Activated CD8-positive, alpha-beta memory T cell treated with anti-CD3 and anti-CD28 coated beads for 36 hours (primary cell): ENCODE data around the gene PNP. TPM values are rescaled to one million over a fixed set of nuclear protein-coding genes. Genes with fewer than 3 reads are reported as not detected.
"Not testable (repeated sequence)": the region's sequence is repeated elsewhere in the genome, so short reads cannot be mapped to it uniquely, and the experiment has no call there.

Source experiments
- CTCF ChIA-PET: fragments of 350-600 bp; sonication (Branson Sonifier 250); formaldehyde crosslinking; loops from one replicate; lab custom pipeline; 2021; ENCODE audit warnings: antibody characterized with exemption; lab: Charles Lee
- POLR2A ChIA-PET: fragments of 350-600 bp; sonication (Branson Sonifier 250); formaldehyde crosslinking; loops from one replicate; lab custom pipeline; 2021; ENCODE audit warnings: antibody characterized with exemption; lab: Charles Lee
- total RNA-seq, 2 experiments: library from RNA; stranded (reverse); gene quantifications; one replicate each; pipeline ENCODE4 v1.2.3, GENCODE V29; 2021

The PNP gene
- total RNA-seq, 2 experiments from 2014 or later = 212 to 219 TPM

DNA sequence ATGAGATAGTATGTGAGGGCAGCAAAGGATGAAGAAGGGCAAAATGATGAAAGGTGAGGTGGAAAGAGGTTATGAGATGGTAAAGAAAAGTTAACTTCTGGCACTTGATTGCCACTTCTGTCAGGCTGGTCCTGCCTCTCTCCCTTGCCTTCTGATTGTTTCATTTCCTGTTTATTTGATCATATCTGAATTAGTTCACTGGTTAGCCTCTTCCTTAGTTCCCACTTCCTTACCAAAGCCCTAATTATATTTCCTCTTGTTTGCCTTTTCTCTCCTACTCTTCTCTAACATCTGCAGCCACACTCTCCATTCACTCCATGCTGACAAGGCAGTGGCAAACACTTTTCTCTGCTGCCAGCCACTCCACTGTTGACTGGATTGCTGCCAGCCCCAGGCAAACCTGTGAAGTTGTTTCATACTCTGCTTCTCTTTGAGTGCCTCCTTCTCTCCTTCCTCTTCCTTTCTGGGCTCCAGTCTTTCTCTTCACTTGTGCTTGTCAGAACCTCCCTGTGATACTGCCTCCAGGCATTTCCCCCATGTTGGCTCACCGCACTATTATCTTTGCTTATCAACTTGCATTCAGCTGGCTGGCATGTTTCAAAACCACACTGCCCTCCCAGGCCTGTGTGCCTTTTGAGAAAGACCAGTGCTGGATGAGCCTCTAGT, 8.1 kb downstream of the PNP start:
- CTCF ChIA-PET = no interaction called here
- POLR2A ChIA-PET = interaction anchor here (0.6 to 0.7 kb wide), 2 partner anchors 18 to 72 kb away, joined by 6 to 9 read pairs; no protein-coding TSS in a partner anchor

DNA sequence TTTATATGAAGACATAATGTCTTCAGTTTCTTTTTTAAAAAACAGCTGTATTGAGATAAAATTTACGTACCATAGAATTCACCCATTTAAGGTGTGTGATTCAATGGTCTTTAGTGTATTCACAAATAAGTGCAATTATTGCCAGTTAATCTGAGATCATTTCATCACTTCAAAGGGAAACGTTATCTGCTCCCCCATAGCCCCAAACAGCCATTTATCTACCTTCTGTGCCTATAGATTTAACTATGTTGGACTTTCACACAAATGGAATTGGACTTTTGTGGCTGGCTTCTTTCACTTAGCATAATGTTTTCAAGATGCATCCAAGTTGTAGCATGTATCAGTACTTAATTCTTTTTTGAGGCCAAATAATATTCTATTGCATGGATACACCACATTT, 9.7 kb downstream of the PNP start:
- POLR2A ChIA-PET = no interaction called here
- CTCF ChIA-PET = no interaction called here

DNA sequence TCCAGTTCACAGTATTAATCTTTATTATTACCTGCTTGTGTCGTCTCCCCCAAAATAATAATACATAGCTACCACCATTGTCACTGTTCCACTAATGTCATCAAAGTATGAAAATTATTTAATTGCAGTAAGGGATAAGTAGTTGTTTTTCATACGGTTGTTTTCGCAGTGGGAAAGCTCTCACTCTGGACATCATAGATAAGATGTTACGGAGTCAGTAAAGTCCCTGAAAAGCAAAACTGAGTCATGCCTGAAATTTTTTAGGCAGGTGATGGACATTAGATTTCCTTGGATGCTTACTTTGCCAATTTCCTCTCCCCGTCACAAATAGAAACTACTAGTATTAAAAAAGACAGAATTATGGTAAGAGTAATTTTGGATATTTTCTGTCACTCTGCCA, 13.2 kb downstream of the PNP start:
- ChIA-PET POLR2A (interaction anchor here (1.0 to 1.7 kb wide), 2 partner anchors 13 to 139 kb away, joined by 3 to 4 read pairs; partner anchors contain the start of genes PARP2 and PNP), CTCF (no interaction called here)

DNA sequence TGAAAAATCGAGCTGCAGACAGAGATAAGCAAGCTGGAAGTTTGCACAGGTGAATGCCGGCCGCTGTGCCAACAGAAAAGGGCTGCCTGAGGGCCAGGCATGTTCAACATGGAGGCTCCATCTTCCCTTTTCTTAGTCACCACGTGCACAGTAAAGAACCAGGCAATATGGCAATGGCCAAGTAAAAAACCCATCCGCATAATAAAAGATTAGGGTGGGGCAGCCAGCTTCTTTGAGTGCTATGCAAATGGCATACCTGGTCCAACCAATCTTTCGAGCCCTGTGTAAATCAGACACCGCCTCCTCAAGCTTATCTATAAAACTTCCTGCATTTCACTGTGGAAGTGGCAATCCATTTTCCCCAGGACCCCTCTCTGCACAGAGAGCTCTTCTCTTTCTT, 16.7 kb downstream of the PNP start:
- ChIA-PET POLR2A (no interaction called here), CTCF (no interaction called here)

DNA sequence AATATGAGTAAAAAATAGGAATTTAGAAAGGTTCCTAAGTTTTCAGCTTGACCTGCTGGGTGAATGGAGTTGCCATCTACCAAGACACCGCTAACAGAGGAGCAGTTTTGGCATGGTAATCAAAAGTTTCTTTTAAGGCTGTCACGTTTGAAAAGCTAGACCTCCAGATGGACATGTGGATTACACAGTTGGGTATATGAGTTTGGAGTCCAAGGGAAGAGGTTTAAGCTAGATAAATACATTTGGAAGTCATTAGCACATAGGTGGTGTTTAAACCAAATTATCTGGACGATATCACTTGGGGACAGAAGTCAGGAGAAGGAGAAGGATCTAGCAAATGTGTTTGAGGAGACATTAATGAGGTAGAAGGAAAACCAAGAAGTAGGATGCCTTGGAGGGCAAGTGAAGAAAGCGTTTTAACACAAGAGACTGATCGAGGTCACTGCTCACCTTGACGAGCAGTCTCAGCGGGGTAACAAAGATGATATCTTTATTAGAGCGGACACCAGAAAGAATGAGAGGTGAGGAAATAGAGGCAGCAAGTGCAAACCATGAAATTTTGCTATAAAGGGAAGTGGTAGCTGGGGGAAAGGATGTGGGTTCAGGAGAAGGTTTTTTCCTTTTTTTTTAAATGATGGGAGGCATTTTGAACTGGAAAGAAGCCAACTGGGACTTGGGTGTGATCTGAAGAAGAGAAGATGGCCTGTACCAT, 17.6 kb downstream of the PNP start:
- CTCF ChIA-PET = interaction anchor here (1.4 kb wide), 1 partner anchor 10 kb away, joined by 4 read pairs; no protein-coding TSS in a partner anchor
- POLR2A ChIA-PET = no interaction called here

DNA sequence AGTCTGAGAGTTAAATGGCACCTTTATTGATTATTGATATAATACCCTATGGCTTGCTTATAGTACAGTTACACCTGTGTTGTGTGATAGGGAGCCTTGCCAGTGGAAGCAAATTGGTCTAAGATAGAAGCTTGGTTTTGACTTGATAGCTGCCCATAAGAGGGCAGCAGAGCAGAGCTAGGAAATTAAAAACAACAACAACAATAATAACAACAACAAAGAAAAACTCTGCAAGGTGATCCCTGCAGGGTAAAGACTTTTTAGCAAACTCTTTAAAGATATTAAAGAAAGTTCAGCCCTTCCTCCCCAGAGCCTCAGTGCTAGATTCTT, 18.2 kb downstream of the PNP start:
- ChIA-PET POLR2A (no interaction called here), CTCF (interaction anchor here (0.7 to 1.4 kb wide), 2 partner anchors 10 to 110 kb away, joined by 4 to 5 read pairs; no protein-coding TSS in a partner anchor)

DNA sequence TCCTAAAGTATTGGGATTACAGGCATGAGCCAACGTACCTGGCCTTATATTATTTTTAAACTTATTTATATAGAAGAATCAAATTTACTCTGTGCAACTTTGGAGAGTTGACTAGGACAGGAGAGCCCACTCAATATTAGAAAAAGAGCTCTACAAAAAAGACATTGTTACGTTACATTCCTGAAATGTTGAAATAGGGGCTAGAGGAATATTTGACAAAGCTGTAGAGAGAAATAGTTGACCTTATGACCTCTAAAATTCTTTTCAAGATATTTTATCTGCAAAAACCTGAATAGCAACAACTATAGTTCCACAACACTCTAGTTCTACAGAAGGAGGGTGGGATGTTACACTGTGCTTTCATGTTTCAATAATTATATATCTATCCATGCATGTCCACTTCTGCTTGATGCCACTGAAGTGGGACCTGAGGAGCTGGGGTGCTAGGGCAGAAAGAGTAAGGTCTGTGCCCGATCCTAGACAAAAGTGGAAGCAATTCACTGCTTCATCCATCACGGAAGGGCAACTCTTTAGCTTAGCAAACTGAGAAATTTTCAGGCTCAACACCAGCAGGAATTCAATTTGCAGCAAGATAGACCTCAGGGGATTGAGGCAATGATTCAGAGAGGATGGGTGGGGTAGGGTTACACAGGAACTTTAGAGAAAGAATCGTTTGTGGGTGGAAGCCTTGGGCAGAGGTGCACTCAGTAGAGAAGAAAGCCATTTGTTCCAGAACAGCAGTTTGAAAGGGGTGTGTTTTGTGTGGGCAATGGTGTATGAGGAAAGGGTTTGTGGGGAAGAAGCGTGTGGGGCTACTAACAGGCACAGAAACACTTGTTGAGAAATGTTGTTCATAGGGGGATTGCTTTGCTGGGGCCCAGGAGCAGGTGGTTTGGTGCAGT, 20.1 kb downstream of the PNP start:
- ChIA-PET POLR2A (interaction anchor here (0.6 kb wide), 2 partner anchors 18 to 146 kb away, joined by 3 to 4 read pairs; partner anchors contain the start of gene PARP2), CTCF (interaction anchor here (0.6 to 0.8 kb wide), 2 partner anchors 55 to 66 kb away, joined by 3 read pairs; no protein-coding TSS in a partner anchor)

DNA sequence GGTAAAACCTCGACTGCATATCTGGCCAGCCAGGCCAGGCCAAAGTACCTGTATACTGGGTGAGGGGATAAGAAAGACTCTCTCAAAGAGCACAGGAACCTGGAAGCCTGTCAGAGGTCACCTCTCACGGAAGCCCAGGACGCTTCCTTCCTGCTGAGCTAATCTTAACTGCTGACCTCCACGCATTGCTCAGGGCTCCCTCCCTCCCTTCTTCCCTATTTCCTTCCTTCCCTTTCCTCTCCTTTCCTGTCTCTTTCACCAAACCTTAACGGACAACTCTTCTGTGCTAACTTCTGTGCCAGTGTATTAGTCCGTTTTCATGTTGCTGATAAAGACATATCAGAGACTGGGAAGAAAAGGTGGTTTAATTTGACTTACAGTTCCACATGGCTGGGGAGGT, 21.4 kb downstream of the PNP start:
- CTCF ChIA-PET = no interaction called here
- POLR2A ChIA-PET = no interaction called here

DNA sequence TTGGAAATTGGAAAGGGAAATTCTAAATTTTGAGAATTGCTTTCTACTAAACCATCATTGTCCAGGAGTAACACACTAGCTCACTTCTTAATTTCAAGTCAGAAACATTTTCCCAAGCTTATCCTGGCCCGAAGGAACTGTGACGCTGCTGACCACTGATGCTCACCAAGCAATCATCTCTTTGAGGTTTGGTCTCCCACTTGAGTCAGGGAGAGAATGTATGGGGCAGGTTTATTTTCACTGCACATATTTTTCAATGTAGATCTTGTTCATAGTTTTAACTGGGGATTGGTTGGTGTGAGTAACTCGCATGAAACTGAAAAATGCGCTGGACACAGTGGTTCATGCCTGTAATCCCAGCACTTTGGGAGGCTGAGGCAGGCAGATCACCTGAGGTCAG, 23.3 kb downstream of the PNP start:
- ChIA-PET CTCF (no interaction called here), POLR2A (no interaction called here)

DNA sequence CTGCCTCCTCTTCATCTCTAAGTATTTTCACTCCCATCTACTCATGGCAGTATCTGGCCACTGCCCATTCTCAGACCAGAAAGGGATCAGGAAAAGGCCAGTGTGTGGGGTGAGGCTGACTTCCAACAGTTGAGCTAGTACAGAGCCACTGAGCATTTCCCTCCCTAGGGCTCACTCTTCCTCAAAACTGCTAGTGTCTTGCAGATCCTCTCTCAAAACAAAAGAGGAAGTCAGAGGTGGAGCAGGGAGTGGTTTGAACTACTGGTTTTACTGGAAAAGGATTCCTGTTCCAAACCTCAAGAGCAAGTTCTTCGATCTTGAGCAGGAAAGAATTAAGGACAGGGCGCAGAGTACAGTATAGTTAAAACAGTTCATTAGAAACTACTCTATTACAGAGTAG, 24.4 kb downstream of the PNP start:
- POLR2A ChIA-PET = interaction anchor here (0.6 to 1.4 kb wide), 2 partner anchors 24 to 189 kb away, joined by 3 read pairs; no protein-coding TSS in a partner anchor
- CTCF ChIA-PET = interaction anchor here (0.7 kb wide), 1 partner anchor 126 kb away, joined by 3 read pairs; no protein-coding TSS in a partner anchor

DNA sequence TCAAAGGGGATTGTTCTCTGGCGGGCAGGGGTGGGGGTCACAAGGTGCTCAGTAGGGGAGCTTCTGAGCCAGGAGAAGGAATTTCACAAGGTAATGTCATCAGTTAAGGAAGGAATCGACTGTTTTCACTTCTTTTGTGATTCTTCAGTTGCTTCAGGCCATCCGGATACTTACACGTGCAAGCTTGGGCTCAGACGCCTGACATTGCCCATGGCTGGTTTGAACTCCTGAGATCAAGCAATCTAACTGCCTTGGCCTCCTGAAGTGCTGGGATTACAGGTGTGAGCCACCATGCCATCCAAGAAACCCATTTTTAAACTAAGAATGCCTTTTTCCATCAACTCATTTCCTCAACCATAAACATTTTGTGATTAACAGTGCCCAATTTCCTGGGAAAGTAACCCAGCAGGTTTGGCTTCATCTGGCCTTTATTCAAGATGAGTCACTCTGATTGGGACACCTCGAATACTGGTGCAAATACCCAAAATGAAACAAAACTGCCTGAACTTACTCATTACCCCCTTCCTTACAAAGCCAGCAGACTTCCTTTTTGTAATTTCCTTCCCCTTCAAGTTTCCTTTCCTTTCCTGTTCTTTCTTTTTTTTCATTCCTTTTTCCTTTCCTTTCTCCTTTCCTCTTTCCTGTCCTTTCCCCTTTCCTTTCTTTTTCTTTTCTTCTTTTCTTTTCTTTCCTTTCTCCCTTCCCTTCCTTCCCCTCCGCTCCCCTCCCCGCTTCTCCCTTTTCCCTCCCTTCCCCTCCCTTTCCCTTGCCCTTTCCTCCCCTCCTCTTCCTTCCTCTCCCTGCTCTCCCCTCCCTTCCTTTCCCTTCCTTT, 25.9 kb downstream of the PNP start:
- CTCF ChIA-PET = no interaction called here
- POLR2A ChIA-PET = no interaction called here

DNA sequence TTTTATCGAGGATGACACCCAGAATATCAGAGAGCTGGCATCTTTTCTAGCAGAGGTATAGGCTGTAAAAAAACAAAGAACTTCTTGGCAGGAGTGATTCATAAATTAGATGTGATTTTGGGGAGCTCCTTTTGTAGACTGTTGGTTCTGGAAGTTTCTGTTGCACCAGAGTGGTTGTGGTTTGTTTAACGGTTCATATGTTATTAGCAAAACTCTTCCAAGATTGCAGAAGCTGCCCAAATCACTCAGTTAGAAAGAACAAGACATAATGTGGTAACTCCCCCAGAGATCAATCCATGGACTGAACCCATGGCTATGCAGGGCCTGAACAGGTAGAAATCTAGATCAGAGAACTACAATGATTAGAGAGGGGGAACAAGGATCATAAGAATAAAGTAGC, 29.4 kb downstream of the PNP start:
- ChIA-PET CTCF (no interaction called here), POLR2A (no interaction called here)

DNA sequence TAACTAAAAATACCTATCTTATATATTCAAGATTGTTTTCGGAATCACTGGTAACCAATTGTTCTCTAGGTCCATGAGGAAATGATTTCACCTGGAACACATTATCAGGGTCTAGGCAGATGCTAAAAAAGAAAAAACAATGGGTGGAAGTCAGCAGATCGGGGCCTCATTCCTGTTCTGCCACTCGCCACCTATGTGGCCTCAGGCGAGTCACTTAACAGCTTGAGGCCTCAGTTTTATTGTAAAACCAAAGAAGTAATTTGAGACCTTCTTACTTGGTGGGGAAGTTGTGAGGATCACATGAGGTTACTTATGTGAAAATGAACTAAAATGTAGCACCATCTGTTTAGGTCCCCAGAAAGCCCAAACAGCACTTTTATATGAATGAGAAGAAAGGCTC, 29.9 kb downstream of the PNP start:
- POLR2A ChIA-PET = no interaction called here
- CTCF ChIA-PET = no interaction called here

DNA sequence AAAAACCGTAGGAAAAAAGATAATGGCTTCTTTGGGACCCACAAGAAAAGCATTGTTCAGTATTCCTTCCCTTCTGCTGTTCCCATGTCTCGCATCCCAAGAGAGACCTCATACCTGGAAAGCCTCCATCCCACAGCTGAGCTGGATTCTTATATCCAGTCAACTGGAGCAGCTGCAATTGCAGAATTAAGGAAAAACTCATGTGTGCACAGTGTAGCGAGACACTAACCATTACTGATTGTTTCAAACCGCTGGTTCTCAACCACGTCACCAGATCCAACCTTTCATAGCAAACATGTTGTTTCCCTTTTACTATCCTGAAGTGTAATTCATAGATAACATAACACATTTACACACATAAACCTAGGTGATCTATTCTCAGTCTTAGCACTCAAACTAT, 30.7 kb downstream of the PNP start:
- ChIA-PET POLR2A (no interaction called here), CTCF (no interaction called here)

DNA sequence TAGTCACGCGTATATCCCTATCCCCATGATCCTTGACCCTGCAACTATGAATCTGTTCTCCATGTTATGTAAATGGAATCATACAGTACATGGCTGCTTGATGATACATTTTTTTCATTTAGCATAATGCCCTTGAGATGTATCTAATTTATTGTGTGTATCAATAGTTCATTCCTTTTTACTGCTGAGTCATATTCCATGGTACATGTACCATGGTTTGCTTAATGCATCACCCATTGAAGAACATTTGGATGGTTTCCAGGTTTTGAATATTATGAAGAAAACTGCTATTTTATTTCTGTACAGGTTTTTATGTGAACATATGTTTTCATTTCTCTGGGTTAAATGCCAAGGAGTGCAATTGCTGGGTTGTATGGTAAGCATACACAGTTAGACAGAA, 32.1 kb downstream of the PNP start:
- POLR2A ChIA-PET = no interaction called here
- CTCF ChIA-PET = no interaction called here

DNA sequence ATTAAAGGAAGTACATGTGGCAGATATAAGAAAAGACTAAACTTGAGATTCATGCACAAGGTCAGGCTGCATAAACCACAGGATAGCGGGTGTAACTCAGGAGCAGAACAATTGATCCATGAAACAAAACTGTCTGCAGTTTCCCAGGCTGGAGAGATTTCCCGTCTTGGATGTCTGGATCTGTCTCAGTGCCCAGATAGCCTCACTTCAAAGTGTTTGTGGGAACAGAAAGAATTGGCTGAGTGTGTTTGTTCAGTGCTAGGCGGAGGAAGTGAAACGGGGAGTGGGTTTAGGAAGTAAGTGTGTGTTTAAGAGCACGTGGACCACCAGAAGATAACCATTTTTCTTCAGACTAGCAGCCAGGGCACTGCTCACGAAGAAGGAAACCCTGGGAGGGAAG, 34.7 kb downstream of the PNP start:
- POLR2A ChIA-PET = interaction anchor here (0.7 kb wide), 1 partner anchor 488 kb away, joined by 3 read pairs; no protein-coding TSS in a partner anchor
- CTCF ChIA-PET = no interaction called here

DNA sequence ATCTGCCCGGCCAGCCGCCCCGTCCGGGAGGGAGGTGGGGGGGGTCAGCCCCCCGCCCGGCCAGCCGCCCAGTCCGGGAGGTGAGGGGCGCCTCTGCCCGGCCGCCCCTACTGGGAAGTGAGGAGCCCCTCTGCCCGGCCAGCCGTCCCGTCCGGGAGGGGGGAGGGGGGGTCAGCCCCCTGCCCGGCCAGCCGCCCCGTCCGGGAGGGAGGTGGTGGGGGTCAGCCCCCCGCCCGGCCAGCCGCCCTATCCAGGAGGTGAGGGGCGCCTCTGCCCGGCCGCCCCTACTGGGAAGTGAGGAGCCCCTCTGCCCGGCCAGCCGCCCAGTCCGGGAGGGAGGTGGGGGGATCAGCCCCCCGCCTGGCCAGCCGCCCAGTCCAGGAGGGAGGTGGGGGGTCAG, 37.1 kb downstream of the PNP start:
- CTCF ChIA-PET, POLR2A ChIA-PET: not testable (repeated sequence)

DNA sequence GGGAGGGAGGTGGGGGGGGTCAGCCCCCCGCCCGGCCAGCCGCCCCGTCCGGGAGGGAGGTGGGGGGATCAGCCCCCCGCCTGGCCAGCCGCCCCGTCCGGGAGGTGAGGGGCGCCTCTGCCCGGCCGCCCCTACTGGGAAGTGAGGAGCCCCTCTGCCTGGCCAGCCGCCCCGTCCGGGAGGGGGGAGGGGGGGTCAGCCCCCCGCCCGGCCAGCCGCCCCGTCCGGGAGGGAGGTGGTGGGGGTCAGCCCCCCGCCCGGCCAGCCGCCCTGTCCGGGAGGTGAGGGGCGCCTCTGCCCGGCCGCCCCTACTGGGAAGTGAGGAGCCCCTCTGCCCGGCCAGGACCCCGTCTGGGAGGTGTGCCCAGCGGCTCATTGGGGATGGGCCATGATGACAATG, 37.5 kb downstream of the PNP start:
- CTCF ChIA-PET, POLR2A ChIA-PET: not testable (repeated sequence)

DNA sequence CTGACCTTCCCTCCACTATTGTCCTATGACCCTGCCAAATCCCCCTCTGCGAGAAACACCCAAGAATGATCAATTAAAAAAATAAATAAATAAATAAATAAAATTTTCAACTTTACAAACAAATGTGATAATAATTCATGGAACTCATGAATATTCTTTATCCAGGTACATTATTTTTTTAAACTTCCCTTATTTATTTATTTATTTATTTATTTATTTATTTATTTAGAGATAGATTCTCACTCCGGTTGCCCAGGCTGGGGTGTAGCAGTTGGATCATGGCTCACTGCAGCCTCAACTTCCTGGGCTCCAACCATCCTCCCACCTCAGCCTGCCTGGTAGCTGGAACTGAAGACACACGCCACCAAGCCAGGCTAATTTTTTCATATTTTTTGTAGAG, 38.3 kb downstream of the PNP start:
- CTCF ChIA-PET, POLR2A ChIA-PET: not testable (repeated sequence)
